ENCODE results near the gene CEP83. TPM values are rescaled to one million over a fixed set of nuclear protein-coding genes. Genes with fewer than 3 reads are reported as not detected.
A peak's percentile ranks its signal among the peaks of the same experiment; 100 is the strongest.

Gene CEP83
- total RNA-seq, 1 experiment from 2014 or later = 28.9 TPM

DNA sequence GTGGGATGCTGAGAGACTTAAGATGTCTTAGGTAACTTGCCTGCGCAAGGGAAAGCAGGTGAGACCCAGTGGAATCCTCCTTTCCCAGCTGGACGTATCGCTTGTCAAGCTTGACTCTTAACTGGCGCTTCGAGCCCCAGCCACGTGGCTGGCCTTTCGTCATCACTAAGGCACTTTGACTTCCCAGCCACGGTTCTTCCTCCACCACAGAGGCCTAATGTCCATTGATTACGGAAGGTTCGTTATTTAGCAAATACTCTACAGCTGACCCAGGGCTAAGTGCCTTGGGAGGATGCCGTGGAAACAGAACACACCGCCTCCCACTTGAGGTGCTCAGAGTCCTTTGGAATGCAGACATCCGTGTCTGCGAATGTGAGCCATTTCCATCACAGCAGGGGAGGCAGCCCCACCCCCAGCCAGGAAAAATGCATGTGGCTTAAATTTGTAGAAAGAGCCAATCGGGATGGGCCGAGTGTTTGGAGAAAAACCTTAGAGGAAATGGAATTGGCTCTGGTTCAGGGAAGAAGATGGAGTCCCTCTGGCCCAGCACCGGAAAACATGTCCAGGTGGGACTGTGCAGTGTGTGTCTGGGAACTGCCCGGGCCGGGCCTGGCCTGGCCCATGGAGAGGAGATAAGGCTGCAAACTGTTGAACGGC is 195.6 kb downstream of the CEP83 start:
- no peaks in the 10 kb centered on the region for H3K27me3 Mint-ChIP-seq (ENCODE audit: unreplicated experiment)
- H3K36me3 Mint-ChIP-seq (ENCODE audit: insufficient read depth, unreplicated experiment) = peaks cover 8% of the 10 kb centered on the region
- CTCF ChIA-PET = no interaction called here
- H3K4me1 Mint-ChIP-seq (ENCODE audit: low read depth, unreplicated experiment) = no peaks in the 10 kb centered on the region
- intact Hi-C loops (cut with micrococcal nuclease; ENCODE audit: unreplicated experiment) = no loop called here
- no peak for DNase-seq
- TF ChIP-seq, protein P1, sequence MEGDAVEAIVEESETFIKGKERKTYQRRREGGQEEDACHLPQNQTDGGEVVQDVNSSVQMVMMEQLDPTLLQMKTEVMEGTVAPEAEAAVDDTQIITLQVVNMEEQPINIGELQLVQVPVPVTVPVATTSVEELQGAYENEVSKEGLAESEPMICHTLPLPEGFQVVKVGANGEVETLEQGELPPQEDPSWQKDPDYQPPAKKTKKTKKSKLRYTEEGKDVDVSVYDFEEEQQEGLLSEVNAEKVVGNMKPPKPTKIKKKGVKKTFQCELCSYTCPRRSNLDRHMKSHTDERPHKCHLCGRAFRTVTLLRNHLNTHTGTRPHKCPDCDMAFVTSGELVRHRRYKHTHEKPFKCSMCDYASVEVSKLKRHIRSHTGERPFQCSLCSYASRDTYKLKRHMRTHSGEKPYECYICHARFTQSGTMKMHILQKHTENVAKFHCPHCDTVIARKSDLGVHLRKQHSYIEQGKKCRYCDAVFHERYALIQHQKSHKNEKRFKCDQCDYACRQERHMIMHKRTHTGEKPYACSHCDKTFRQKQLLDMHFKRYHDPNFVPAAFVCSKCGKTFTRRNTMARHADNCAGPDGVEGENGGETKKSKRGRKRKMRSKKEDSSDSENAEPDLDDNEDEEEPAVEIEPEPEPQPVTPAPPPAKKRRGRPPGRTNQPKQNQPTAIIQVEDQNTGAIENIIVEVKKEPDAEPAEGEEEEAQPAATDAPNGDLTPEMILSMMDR (IDR thresholded peaks at IDR 0.05; ENCODE audit: unreplicated experiment) = no peak
- no peak overlapping the region for H3K4me3 Mint-ChIP-seq (ENCODE audit: low read depth, unreplicated experiment)
- BruUV-seq (replicated peaks) = no TSS peak
- no peak overlapping the region for H3K27ac Mint-ChIP-seq (ENCODE audit: unreplicated experiment)
- no peaks in the 10 kb centered on the region for H3K9me3 Mint-ChIP-seq (ENCODE audit: low read depth, unreplicated experiment)

DNA sequence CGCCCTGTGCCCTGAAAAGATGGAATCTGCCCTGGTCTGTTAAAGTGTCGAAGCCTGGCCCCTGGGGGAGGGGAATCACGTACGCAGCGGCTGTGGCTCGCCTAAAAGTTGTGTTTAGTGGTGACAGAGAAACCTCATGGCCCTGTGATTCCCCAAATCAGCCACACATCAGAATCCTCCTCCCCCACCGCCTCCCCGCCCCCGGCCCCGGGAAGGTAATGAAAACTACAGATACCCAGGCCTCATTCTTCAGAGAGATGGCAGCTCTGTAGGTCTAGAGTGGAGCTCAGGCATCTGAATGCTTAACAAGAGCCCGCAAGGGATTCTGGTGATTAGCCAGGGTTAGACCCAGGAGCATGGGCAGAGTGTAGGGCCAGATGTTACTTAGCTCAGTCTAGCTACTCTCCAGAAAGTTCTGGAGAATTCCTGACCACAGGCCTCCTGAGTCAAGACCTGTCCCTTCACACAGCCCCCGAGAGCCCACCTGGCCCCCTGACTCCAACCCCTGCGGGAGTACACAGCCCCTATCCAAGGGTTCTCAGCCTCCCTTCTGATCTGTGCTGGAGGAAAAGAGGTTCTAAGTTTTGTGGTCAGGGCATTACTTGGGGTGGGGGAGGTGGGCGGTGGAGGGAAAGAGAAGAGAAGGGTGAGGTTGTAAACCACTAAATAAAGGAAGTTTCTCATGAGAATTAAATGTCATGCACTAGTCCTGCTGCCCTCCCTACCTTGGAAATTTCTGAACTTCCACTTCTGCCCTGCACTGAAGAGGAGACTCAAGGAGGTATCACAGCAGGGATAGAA is 196.5 kb downstream of the CEP83 start:
- Mint-ChIP-seq H3K27me3 (ENCODE audit: unreplicated experiment) (no peaks in the 10 kb centered on the region), H3K36me3 (ENCODE audit: insufficient read depth, unreplicated experiment) (peaks cover 8% of the 10 kb centered on the region), H3K9me3 (ENCODE audit: low read depth, unreplicated experiment) (no peaks in the 10 kb centered on the region), H3K4me3 (ENCODE audit: low read depth, unreplicated experiment) (peak overlapping the region; percentile 74), H3K27ac (ENCODE audit: unreplicated experiment) (peak overlapping the region; percentile 85), H3K4me1 (ENCODE audit: low read depth, unreplicated experiment) (no peaks in the 10 kb centered on the region)
- intact Hi-C loops (cut with micrococcal nuclease; ENCODE audit: unreplicated experiment) = no loop called here
- CTCF ChIA-PET = interaction anchor here (0.9 kb wide), 1 partner anchor 9 kb away, joined by 7 read pairs; no protein-coding TSS in a partner anchor
- no peak for DNase-seq
- TF ChIP-seq, protein P1 (IDR thresholded peaks at IDR 0.05; ENCODE audit: unreplicated experiment) = no peak
- no TSS peak for BruUV-seq (replicated peaks)

DNA sequence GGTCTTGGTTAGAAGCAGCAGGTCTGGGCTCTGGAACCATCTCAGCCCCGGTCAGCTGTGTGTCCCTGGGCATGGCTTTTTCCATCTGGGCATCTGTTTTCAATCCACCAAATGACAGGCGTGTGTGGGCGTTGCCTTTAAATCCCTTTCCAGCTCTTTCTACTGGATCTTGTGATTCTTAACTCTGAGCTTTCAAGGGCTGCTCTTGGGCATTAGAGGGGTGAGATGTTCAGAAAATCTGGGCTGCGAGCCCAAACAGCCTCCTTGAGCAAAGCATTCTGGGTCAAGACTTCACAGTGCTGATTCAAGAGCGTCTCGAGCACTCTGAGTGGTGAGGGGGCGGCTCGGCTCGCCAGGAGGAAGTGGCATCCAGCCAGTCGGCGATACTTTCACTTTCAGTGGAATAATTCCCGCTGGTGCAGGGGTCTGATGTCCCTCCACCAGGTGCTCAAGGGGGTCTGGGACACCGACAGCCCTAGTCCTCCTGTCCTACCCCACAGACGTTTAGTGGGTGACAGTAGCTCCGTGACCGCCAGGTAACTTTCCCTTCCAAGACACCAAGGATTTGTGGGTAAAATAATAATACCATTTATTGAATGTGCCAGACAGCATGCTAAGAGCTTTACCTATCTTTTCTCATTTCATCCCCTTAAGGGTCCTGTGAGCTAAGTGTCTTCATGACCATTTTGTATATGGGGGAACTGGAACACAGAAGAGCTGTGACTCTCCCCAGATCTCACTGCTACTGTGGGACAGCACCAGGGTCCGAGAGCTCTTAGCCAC is 197.2 kb downstream of the CEP83 start:
- H3K36me3 Mint-ChIP-seq (ENCODE audit: insufficient read depth, unreplicated experiment) = peaks cover 8% of the 10 kb centered on the region
- no TSS peak for BruUV-seq (replicated peaks)

DNA sequence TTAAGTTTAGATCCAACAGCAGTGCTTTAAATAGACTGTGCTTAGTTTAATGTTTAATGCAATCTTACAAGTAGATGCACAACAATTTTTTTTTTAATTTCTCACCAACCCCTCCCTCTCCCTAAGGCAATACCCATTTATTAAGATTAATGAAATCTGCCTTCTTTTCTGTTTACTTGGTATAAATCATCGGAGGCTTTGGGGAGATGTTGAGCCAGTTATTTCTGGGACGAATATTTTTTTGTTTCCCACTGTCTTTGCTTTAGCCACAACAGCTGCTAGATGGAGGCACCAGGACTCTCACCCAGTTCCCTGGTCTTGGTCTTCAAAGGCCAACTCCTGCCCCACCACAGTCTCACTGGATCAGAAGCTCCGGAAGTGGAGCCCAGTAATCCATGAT is 197.9 kb downstream of the CEP83 start:
- Mint-ChIP-seq H3K4me3 (ENCODE audit: low read depth, unreplicated experiment) (peak overlapping the region; percentile 74), H3K27me3 (ENCODE audit: unreplicated experiment) (no peaks in the 10 kb centered on the region), H3K9me3 (ENCODE audit: low read depth, unreplicated experiment) (no peaks in the 10 kb centered on the region), H3K4me1 (ENCODE audit: low read depth, unreplicated experiment) (no peaks in the 10 kb centered on the region), H3K27ac (ENCODE audit: unreplicated experiment) (peak overlapping the region; percentile 85), H3K36me3 (ENCODE audit: insufficient read depth, unreplicated experiment) (peaks cover 8% of the 10 kb centered on the region)
- TF ChIP-seq, protein P1 (IDR thresholded peaks at IDR 0.05; ENCODE audit: unreplicated experiment) = no peak
- BruUV-seq (replicated peaks) = no TSS peak
- DNase-seq = no peak
- intact Hi-C loops (cut with micrococcal nuclease; ENCODE audit: unreplicated experiment) = no loop called here
- CTCF ChIA-PET = interaction anchor here (1.0 kb wide), 1 partner anchor 61 kb away, joined by 4 read pairs; no protein-coding TSS in a partner anchor

More for the DNA sequence above, 197.2 kb downstream of the CEP83 start:
- H3K27ac Mint-ChIP-seq (ENCODE audit: unreplicated experiment) = peak overlapping the region; percentile 85
- intact Hi-C loops (cut with micrococcal nuclease; ENCODE audit: unreplicated experiment) = no loop called here
- CTCF ChIA-PET = interaction anchor here (0.5 to 1.0 kb wide), 4 partner anchors 8 to 658 kb away, joined by 3 to 8 read pairs (median 6); no protein-coding TSS in a partner anchor
- H3K9me3 Mint-ChIP-seq (ENCODE audit: low read depth, unreplicated experiment) = no peaks in the 10 kb centered on the region
- no peaks in the 10 kb centered on the region for H3K4me1 Mint-ChIP-seq (ENCODE audit: low read depth, unreplicated experiment)
- TF ChIP-seq, protein P1 (IDR thresholded peaks at IDR 0.05; ENCODE audit: unreplicated experiment) = no peak
- DNase-seq = peak; percentile 76
- no peaks in the 10 kb centered on the region for H3K27me3 Mint-ChIP-seq (ENCODE audit: unreplicated experiment)
- H3K4me3 Mint-ChIP-seq (ENCODE audit: low read depth, unreplicated experiment) = peak overlapping the region; percentile 74

Data from Calu3 (cell line).